Upper lobe of right lung (tissue), 1 donor: ENCODE results near the gene IMMP2L. TPM values are rescaled to one million over a fixed set of nuclear protein-coding genes. Genes with fewer than 3 reads are reported as not detected.

Experiments used
- ATAC-seq: fragments of 200-7000 bp; cut with Tn5 transposase; one replicate; pipeline ENCODE4 v1.9.1; 2020; ENCODE audit warnings: mild to moderate bottlenecking, moderate library complexity
- DNase-seq: peaks from one replicate; pipeline ENCODE4 v3.0.0-alpha.2; 2020
- H3K27ac ChIP-seq: fragments of 200-600 bp; one replicate; pipeline ENCODE4 v1.8.0; 2022
- H3K27me3 ChIP-seq: fragments of 200-600 bp; one replicate; pipeline ENCODE4 v1.8.0; 2022; ENCODE audit warnings: mild to moderate bottlenecking
- H3K36me3 ChIP-seq: fragments of 200-600 bp; one replicate; pipeline ENCODE4 v1.8.0; 2022
- H3K4me1 ChIP-seq: fragments of 200-600 bp; one replicate; pipeline ENCODE4 v1.8.0; 2022
- H3K4me3 ChIP-seq: fragments of 200-600 bp; one replicate; pipeline ENCODE4 v1.8.0; 2022; ENCODE audit warnings: mild to moderate bottlenecking
- H3K9me3 ChIP-seq: fragments of 200-600 bp; one replicate; pipeline ENCODE4 v1.8.0; 2022
- intact Hi-C: fragments of 100-400 bp; cut with DNase I; formaldehyde crosslinking; loops from one replicate; pipeline ENCODE4 v1.11.0; 2022
- total RNA-seq: library from RNA; stranded (reverse); fragmentation: NEBNext Ultra II Directional; extraction: Animal tissue kit (Norgen Biotek cat#: 25700); gene quantifications from one replicate; pipeline ENCODE4 v1.2.1, GENCODE V29; 2021
- TF ChIP-seq, protein P1 (sequence below): fragments of 200-600 bp; IDR thresholded peaks from one replicate; pipeline ENCODE4 v1.8.0; 2022; ENCODE audit warnings: antibody characterized with exemption
- donor health status: DM: no; HTN: yes; CAD: no; lungs with severe emphysema.

Gene IMMP2L
- total RNA-seq, 1 donor from 2014 or later, result 22.0 TPM

DNA sequence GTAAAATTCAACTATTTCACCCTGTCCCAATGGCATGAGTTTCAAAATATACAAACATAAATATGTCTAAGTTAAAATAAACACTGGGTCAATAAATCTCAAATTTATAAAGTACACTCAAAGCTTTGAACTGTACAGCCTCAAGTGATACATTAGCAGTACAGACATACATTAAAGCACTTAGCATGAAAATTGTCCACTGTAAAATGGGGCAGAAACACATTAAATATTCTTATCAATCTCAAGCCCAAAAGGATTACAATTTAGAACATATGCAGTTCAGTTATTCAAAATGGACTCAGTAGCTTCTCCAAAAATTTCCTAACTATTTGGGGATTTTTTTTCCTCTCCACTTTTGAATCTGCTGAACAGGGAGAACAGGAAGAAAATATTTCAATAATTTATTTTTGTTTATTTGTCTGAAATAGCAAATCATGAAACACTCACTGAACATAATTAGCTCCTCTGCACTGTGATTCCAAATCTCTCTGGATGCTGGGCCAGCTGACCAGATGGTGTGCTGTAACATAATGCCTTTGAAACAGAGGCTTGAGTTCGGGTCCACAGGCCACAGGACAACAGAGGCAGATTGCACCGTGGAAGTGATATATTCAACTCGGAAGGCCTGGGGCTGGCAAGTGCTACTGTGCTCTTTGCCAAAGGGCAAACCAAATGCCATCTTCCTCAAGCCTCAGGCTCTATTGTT lies 720.3 kb downstream of the IMMP2L start:
- Histone ChIP-seq H3K36me3 (no peaks in the 10 kb centered on the region), H3K27me3 (no peaks in the 10 kb centered on the region), H3K4me1 (peaks cover 4% of the 10 kb centered on the region), H3K27ac (no peak overlapping the region), H3K4me3 (no peak overlapping the region), H3K9me3 (no peaks in the 10 kb centered on the region)
- DNase-seq, result no peak
- TF ChIP-seq, protein P1, sequence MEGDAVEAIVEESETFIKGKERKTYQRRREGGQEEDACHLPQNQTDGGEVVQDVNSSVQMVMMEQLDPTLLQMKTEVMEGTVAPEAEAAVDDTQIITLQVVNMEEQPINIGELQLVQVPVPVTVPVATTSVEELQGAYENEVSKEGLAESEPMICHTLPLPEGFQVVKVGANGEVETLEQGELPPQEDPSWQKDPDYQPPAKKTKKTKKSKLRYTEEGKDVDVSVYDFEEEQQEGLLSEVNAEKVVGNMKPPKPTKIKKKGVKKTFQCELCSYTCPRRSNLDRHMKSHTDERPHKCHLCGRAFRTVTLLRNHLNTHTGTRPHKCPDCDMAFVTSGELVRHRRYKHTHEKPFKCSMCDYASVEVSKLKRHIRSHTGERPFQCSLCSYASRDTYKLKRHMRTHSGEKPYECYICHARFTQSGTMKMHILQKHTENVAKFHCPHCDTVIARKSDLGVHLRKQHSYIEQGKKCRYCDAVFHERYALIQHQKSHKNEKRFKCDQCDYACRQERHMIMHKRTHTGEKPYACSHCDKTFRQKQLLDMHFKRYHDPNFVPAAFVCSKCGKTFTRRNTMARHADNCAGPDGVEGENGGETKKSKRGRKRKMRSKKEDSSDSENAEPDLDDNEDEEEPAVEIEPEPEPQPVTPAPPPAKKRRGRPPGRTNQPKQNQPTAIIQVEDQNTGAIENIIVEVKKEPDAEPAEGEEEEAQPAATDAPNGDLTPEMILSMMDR, result no peak
- intact Hi-C loops, result no loop called here
- ATAC-seq, result no peak

DNA sequence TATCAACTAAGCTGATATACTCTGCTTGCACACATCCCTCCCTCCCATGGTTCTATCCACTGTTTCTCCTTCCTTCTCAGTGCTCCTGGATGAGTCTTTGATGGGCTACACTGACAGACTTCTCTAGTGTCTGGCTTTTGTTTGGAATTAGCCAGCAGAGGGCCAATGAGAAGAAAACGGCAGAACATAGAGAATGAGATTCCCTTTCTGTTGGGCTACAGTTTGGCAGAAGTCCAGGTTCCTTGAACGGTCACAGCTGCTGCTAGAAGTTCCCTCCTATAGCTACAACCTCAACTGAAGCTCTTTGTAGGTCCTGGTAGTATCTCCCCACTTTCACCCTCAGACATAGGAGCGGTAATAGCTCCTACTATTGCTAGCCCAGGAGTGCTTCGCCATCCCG lies 722.4 kb downstream of the IMMP2L start:
- H3K36me3 ChIP-seq, result no peaks in the 10 kb centered on the region

DNA sequence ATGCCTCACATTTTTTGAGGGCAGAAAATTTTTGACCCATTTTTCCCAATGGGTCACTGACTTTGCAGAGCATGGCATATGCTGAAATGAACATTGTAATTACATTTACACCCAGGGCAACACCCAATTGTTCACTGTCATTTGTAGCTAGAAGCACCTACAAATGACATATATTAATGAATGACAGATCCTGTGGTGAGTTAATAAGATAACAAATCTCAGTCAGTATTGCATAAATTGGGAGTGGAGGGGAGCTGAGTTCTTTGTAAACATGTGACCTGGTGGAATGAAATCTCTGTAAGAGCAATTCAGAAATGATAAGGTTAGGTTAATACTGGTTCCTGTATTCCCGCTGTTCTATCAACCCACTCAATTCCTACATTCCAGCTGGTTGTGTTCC lies 726.4 kb downstream of the IMMP2L start:
- H3K9me3 ChIP-seq, result no peaks in the 10 kb centered on the region

More for the DNA sequence above, 722.4 kb downstream of the IMMP2L start:
- Histone ChIP-seq H3K27me3 (no peaks in the 10 kb centered on the region), H3K4me3 (no peak overlapping the region), H3K9me3 (no peaks in the 10 kb centered on the region), H3K27ac (no peak overlapping the region), H3K4me1 (peaks cover 4% of the 10 kb centered on the region)
- TF ChIP-seq, protein P1, result peak; percentile 17
- intact Hi-C loops, result no loop called here
- no peak for DNase-seq
- no peak for ATAC-seq

DNA sequence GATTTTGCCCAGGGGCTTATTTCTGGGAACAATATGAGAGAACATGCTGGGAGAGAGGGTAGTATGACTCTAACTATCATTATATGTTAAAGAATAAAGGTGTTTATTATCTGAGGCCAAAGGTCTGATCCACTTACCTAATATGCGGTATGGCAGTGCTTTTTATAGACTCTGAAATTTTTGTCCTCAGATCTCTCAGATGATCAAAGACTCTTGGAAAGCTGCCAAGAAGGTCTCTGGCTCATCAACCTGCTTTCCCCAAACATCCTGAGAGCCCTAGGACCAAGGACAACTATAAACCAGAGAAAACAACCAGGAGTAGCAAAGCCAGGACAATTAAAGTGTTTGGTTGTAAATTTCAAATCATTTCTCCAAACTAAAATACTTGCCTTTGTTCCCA lies 727.1 kb downstream of the IMMP2L start:
- no peaks in the 10 kb centered on the region for H3K4me1 ChIP-seq
- H3K4me3 ChIP-seq, result no peak overlapping the region
- TF ChIP-seq, protein P1, result no peak
- no peak overlapping the region for H3K27ac ChIP-seq
- ATAC-seq, result no peak
- H3K36me3 ChIP-seq, result no peaks in the 10 kb centered on the region
- intact Hi-C loops, result no loop called here
- H3K27me3 ChIP-seq, result no peaks in the 10 kb centered on the region
- H3K9me3 ChIP-seq, result no peaks in the 10 kb centered on the region
- no peak for DNase-seq

More for the DNA sequence above, 726.4 kb downstream of the IMMP2L start:
- H3K4me1 ChIP-seq, result no peaks in the 10 kb centered on the region
- intact Hi-C loops, result no loop called here
- TF ChIP-seq, protein P1, result no peak
- H3K27ac ChIP-seq, result no peak overlapping the region
- H3K4me3 ChIP-seq, result no peak overlapping the region
- no peaks in the 10 kb centered on the region for H3K36me3 ChIP-seq
- ATAC-seq (no peak), DNase-seq (no peak)
- no peaks in the 10 kb centered on the region for H3K27me3 ChIP-seq

DNA sequence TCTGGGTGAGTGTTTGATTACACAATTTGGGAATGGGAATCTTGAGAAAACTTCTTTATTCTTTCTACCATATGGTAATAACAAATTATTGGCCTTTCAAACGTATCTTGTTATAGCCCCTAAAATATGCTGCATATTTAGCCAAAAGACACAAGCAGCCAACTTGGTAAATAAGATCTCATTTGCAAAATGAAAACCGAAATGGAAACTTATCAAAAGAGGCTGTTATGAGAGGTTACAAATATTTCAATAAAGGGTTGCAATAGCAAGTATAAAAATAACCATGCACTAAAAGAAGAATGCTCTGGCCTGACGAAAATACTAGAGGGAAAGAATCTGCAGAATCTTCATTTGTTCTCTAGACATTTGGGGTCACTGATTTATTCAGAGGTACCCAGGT lies 730.9 kb downstream of the IMMP2L start:
- DNase-seq, result no peak
- no peak overlapping the region for H3K4me3 ChIP-seq
- no peak for ATAC-seq
- no peaks in the 10 kb centered on the region for H3K4me1 ChIP-seq
- H3K36me3 ChIP-seq, result no peaks in the 10 kb centered on the region
- intact Hi-C loops, result no loop called here
- no peak overlapping the region for H3K27ac ChIP-seq
- TF ChIP-seq, protein P1, result no peak
- H3K27me3 ChIP-seq, result no peaks in the 10 kb centered on the region
- no peaks in the 10 kb centered on the region for H3K9me3 ChIP-seq

DNA sequence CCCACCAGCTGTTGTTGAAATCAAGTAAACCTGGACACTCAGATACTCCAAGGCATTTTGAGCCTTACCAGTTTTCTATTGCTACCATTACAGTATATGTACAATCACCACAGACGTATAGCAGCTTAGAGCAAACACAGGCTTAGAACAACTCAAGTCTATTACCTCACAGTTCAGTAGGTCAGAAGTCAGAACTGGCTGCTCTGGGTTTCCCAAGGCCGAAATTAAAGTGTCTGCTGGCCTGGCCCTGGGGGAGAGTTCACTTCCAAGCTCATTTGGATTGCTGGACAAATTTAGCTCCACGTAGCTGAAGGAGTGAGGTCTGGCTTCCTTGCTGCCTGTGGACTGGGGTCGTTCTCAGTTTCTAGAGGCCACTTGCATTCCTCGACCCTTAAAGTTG lies 731.5 kb downstream of the IMMP2L start:
- peak overlapping the region; percentile 14 for H3K27ac ChIP-seq
- H3K27me3 ChIP-seq, result no peaks in the 10 kb centered on the region
- H3K4me1 ChIP-seq, result no peaks in the 10 kb centered on the region
- H3K36me3 ChIP-seq, result no peaks in the 10 kb centered on the region
- H3K4me3 ChIP-seq, result no peak overlapping the region
- DNase-seq (no peak), ATAC-seq (no peak)
- no peaks in the 10 kb centered on the region for H3K9me3 ChIP-seq
- TF ChIP-seq, protein P1, result no peak
- intact Hi-C loops, result no loop called here
